ENCODE data around the gene R3HDML.

Gene R3HDML

DNA sequence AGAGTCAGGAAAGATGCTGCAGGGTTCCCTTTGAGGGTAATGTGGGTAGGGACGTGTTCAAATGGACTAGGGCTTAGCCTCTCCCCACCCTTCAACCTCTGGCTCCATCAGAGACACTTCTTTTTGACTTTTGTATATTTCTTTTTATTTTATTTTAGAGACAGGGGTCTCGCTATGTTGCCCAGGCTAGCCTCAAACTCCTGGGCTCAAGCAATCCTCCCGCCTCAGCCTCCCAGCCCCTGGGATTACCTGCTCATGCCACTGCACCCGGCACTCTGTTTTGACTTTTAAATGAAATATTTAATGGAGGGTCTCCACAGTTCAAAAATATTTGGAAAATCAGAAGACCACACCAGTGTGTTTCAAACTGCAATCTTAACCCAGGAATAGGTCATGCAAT is 27.2 kb downstream of the R3HDML start:
- DNase-seq (ENCODE audit: low spot score): no peak

- no peak for DNase-seq (ENCODE audit: low spot score)
These were observed 27.9 kb downstream of the R3HDML start for GRCh38 chr20:44364780-44365179.

DNA sequence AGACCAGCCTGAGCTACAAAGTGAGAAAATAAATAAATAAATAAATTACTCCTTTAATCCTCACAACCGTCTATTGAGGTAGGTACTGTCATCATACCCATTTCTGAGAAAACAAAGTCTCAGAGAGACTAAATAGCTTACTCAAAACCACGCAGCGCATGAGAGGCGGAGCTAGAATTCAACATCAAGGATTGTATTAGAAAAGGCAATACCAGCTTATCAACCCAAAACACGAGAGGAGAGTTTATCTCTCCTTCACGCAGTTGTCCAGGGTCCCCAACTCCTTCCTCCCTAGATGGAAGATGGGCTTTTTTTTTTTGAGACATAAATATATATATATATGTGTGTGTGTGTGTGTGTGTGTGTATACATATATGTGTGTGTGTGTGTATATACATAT is 30.9 kb downstream of the R3HDML start:
- DNase-seq (ENCODE audit: low spot score): no peak

DNA sequence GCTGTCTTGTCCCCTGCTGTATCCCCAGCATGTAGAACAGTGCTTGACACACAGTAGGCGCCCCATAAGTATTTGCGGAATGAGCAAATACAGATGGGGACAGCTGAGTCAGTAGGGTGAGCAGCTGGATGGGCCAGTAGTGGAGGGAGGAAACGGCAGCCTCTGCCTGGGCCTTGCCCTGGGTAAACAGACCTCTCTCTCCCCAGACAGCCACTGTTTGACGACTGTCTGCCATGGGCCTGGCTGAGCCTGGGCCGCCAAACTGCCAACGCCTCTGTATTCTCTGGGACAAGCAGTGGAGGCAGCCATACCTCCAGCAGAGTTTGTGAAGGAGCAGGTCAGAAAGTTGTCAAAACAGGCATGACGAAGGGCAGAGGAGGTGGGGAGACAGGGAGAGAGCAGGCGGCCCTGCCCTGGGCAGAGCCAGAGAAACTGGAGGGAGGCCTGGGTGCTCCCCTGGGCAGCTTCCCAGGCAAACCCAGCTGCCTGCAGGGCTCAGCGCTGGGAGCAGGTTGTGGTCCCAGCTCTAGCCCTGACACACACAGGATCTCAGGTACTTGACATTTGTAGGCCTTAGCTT is 33.9 kb downstream of the R3HDML start:
- no peak for DNase-seq (ENCODE audit: low spot score)

GRCh38 chr20:44382641-44383040 is 45.8 kb downstream of the R3HDML start:
- no peak for DNase-seq (ENCODE audit: low spot score)

DNA sequence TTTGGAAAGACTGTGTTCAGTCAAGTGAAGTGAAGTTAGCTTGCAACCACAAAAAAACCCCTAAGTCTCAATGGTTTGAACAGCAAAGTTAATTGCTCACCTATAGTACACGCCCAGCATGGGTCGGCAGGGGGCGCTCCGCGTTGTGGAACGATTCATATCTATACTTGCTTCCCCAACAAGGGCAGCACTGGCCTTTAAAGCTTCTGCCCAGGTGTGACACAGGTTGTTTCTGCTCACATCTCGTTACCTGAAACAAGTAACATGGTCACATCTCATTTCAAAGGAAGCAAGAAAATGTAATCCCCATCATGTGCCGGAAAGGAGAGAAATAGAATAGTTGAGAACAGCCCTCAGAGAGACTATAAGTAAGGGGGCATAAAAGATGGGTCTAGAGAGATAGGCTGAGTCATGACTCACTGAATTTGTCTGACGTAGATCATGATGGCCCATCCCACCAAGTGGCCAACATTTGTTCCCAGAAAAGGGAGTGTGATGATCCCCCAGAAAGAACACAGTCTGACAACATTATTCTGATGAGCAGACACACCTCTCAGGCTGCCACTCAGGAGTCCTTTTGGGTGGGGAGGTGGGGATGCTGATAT is 47.7 kb downstream of the R3HDML start:
- DNase-seq (ENCODE audit: low spot score): peak; percentile 75

GRCh38 chr20:44388466-44389023 is 51.7 kb downstream of the R3HDML start:
- DNase-seq (ENCODE audit: low spot score): peak; percentile 81

GRCh38 chr20:44389871-44390270 is 53.0 kb downstream of the R3HDML start:
- no peak for DNase-seq (ENCODE audit: low spot score)

GRCh38 chr20:44390280-44390679 is 53.4 kb downstream of the R3HDML start:
- peak; percentile 19 for DNase-seq (ENCODE audit: low spot score)

GRCh38 chr20:44392088-44392775 is 55.4 kb downstream of the R3HDML start:
- DNase-seq (ENCODE audit: low spot score): no peak

GRCh38 chr20:44392776-44393607 is 56.1 kb downstream of the R3HDML start:
- no peak for DNase-seq (ENCODE audit: low spot score)

- no peak for DNase-seq (ENCODE audit: low spot score)
These were observed 57.0 kb downstream of the R3HDML start for GRCh38 chr20:44393608-44394451.

- no peak for DNase-seq (ENCODE audit: low spot score)
These were observed 57.5 kb downstream of the R3HDML start for GRCh38 chr20:44394452-44394701.

DNA sequence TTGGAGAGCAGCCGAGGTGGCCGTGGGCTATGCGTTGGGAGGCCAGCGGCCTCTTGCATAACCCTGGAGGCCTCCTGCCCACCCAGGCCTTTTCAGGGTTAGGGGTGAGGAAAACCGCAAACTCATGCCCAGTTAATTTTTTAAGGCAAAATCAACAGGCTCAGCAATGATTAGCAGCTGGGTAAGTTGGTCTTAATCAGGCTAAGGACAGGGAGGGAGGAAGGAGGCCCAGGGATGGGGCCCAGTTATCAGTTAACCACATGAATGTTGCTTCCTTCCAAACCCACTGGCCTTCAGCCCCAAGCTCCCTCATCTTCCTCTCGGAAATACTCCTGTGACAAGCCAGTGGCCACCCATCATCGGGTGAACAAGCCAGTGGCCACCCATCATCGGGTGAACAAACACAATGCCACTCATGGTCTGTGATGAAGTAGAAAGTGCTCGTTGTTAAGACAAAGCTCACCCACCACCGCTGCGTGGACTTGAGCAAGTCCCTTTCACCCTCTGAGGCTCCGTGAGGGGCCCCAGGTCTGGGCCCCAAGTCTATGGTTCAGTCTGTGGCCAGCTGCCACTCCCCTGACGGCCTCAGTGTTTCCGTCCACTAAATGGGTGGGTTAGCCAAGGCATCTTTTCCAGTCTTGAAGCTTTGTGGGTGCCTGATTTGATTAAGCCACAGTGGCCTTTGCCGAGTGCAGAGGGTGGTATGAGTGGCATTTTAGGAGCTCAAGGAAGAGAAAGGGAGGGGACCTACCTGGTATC is 58.0 kb downstream of the R3HDML start:
- DNase-seq (ENCODE audit: low spot score): no peak

DNA sequence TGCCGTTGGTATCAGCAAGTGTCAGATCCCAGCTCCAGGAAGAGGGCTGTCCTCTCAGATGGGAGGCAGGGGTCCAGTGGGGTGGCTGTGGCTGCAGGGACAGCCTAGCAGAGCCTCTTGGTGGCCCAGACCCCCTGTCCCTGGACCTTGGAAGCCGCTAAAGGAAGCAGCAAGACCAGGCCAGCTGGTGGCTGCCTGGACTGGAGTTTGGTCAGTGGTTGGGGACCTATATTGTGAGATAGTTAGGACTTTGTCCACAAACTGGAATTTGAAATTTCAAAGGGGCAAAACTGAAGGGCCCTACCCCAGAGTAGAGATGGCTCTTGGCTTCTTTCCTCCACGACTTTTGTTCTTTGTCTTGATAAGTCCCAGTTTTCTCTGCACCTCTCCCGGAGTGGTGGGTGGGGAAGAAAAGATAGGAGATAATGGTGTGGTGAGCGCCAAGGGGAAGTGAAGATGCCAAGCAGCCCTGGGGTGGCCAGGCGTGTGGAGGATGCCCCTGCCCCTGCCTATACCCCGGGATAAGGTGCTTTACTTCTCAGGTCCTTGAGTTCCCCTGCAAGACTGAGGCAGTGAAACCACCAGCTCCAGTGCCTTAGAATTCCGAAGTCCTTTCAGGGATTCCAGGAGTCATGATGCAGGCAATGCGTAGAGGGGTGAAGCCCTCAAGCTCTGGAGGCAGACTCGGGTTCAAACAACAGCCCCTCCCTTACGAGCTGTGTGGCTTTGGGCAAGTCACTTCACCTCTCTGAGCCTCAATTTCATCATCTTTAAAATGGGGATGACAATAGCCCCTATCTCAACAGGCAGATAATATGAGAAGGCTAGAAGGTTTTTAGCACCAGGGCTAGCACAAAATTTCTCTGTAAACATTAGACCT is 58.9 kb downstream of the R3HDML start:
- DNase-seq (ENCODE audit: low spot score): no peak

DNA sequence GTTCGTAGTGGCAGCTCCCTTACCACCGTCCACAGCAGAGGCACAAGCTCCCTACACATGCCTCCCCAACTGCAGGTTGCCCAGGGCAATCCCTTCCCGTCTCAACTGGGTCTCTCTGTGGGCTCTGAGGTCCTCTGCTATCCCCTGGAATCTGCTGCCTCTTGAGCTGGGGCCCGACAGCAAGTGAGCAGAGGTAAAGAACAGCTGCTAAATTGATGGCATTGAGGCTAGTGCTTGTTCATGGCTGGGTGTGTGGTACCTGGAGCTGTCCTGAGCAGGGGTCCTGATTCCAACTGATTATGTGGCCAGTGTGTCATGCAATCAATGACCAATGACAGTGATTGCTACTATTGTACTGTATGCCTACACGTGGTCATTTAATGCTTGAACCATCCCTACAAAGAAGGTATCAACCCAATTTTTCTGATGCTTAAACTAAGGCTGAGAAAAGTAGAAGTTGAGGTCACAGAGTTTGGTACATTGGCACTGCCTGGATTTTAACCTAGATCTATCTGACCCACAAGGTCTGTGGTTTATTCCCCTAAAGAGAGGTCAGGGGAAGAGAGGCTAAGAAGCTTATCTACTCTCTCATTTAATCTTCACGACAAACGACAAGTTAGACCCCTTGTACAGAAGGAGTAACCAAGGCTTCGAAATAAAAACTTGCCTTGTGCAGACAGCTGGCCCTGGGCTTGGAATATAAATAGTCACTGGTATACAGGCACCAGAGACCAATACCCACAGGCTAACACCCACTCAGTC is 59.7 kb downstream of the R3HDML start:
- no peak for DNase-seq (ENCODE audit: low spot score)

- DNase-seq (ENCODE audit: low spot score): no peak
These were observed 61.5 kb downstream of the R3HDML start for GRCh38 chr20:44398335-44398734.

- DNase-seq (ENCODE audit: low spot score): no peak
These were observed 62.6 kb downstream of the R3HDML start for GRCh38 chr20:44399446-44399845.

- DNase-seq (ENCODE audit: low spot score): no peak
These were observed 63.8 kb downstream of the R3HDML start for GRCh38 chr20:44400671-44400969.

Data from D341Med (cell line).